Sigmoid colon (tissue), 4 donors: ENCODE data around the gene CD81.

Experiments used
- CTCF ChIP-seq, 4 experiments: fragments of 450-650 bp in 3 of 4; fragments of 200-600 bp in 1 of 4; IDR thresholded peaks; one replicate each; pipeline ENCODE4 v1.5.1; 2016 to 2019; ENCODE audit warnings: antibody characterized with exemption in 4 of 4, mild to moderate bottlenecking in 3 of 4, moderate library complexity in 2 of 4
- POLR2A ChIP-seq, 2 donors: fragments of 450-650 bp; IDR thresholded peaks; one replicate each; pipeline ENCODE4 v1.6.1; 2016; ENCODE audit warnings: antibody characterized with exemption in 2 of 2, mild to moderate bottlenecking in 2 of 2, moderate library complexity in 2 of 2
- POLR2AphosphoS5 ChIP-seq, 4 donors: sonication (generic); formaldehyde crosslinking; IDR thresholded peaks; one replicate each; pipeline ENCODE4 v1.6.1; 2017; ENCODE audit warnings: antibody characterized with exemption in 4 of 4

GRCh38 chr11:2415171-2415570 is 38.1 kb downstream of the CD81 start:
- TF ChIP-seq POLR2A (IDR thresholded peaks at IDR 0.05) = no peak
- TF ChIP-seq CTCF (IDR thresholded peaks at IDR 0.05) = no peak
- TF ChIP-seq POLR2AphosphoS5 (IDR thresholded peaks at IDR 0.05) = no peak
